Germinal center (tissue), 1 donor: Measurements from ENCODE around the gene MAD1L1.
"Not testable (repeated sequence)": the region's sequence is repeated elsewhere in the genome, so short reads cannot be mapped to it uniquely, and the experiment has no call there.

Source experiments
- DNase-seq: peaks from one replicate; pipeline ENCODE4 v3.0.0; 2012; ENCODE audit warnings: mixed read lengths, low spot score

The MAD1L1 gene

GRCh38 chr7:1883031-1883761, 349.5 kb downstream of the MAD1L1 start:
- DNase-seq: no peak

GRCh38 chr7:1882451-1882850, 350.3 kb downstream of the MAD1L1 start:
- no peak for DNase-seq

GRCh38 chr7:1881946-1882345, 350.8 kb downstream of the MAD1L1 start:
- no peak for DNase-seq

- not testable (repeated sequence) for DNase-seq
Measured at GRCh38 chr7:1876641-1877040, 356.1 kb downstream of the MAD1L1 start.

GRCh38 chr7:1875392-1876199, 357.1 kb downstream of the MAD1L1 start:
- DNase-seq: not testable (repeated sequence)

GRCh38 chr7:1874590-1875391, 358.0 kb downstream of the MAD1L1 start:
- DNase-seq: not testable (repeated sequence)

- DNase-seq: no peak
Measured at GRCh38 chr7:1873857-1874589, 358.7 kb downstream of the MAD1L1 start.

- no peak for DNase-seq
Measured at GRCh38 chr7:1873421-1873820, 359.3 kb downstream of the MAD1L1 start.

- DNase-seq: no peak
Measured at GRCh38 chr7:1873070-1873405, 359.7 kb downstream of the MAD1L1 start.

GRCh38 chr7:1872191-1873069, 360.3 kb downstream of the MAD1L1 start:
- no peak for DNase-seq

- DNase-seq: no peak
Measured at GRCh38 chr7:1869452-1870130, 363.2 kb downstream of the MAD1L1 start.

GRCh38 chr7:1868516-1869165, 364.1 kb downstream of the MAD1L1 start:
- no peak for DNase-seq

GRCh38 chr7:1867370-1868260, 365.1 kb downstream of the MAD1L1 start:
- DNase-seq: no peak

- no peak for DNase-seq
Measured at GRCh38 chr7:1866601-1867000, 366.1 kb downstream of the MAD1L1 start.

GRCh38 chr7:1865571-1866255, 367.0 kb downstream of the MAD1L1 start:
- no peak for DNase-seq

GRCh38 chr7:1865000-1865555, 367.7 kb downstream of the MAD1L1 start:
- DNase-seq: no peak

GRCh38 chr7:1864161-1864940, 368.4 kb downstream of the MAD1L1 start:
- DNase-seq: no peak
